ENCODE measurements around the gene TAOK1.

GRCh38 chr17:29577001-29577370, 186.8 kb downstream of the TAOK1 start:
- TF ChIP-seq CTCF (IDR thresholded peaks at IDR 0.05) (no peak), POLR2A (IDR thresholded peaks at IDR 0.05) (no peak), EP300 (IDR thresholded peaks at IDR 0.05; ENCODE audit: low read depth) (no peak)
